IMR-90 (cell line): Measurements from ENCODE around the gene BPGM. TPM values are rescaled to one million over a fixed set of nuclear protein-coding genes. Genes with fewer than 3 reads are reported as not detected.

Source experiments
- ATAC-seq: fragments of 200-7000 bp; cut with Tn5 transposase; 2 replicates; pipeline ENCODE4 v1.9.1; 2020; ENCODE audit warnings: low read depth, mild to moderate bottlenecking, moderate library complexity
- BruUV-seq: library from RNA; stranded (reverse); fragments of 400-500 nt; replicated peaks from 2 replicates; lab custom pipeline; 2021; lab: Mats Ljungman, UMichigan
- CTCF ChIA-PET: fragments of 300-600 bp; formaldehyde crosslinking; extraction: SDS; loops from one replicate; lab custom pipeline; 2021; ENCODE audit warnings: antibody characterized with exemption; lab: Yijun Ruan, JAX
- POLR2A ChIA-PET: fragments of 300-600 bp; sonication (Branson Sonifier 250); formaldehyde crosslinking; loops from one replicate; lab custom pipeline; 2022; ENCODE audit warnings: antibody characterized with exemption; ENCODE audit not compliant: unreplicated experiment; lab: Charles Lee
- DNase-seq: peaks from one replicate; pipeline ENCODE4 v3.0.0; 2013
- H2AFZ ChIP-seq: replicated peaks from 2 replicates; pipeline ENCODE3; 2013; ENCODE audit warnings: low read length, mild to moderate bottlenecking; ENCODE audit not compliant: poor library complexity
- H2AK5ac ChIP-seq: 2 replicates; pipeline ENCODE4 v1.6.1; 2013; ENCODE audit warnings: low read depth, low read length, inconsistent platforms
- H2AK9ac ChIP-seq: replicated peaks from 2 replicates; pipeline ENCODE3; 2013; ENCODE audit warnings: mild to moderate bottlenecking, low read depth, low read length, moderate library complexity; ENCODE audit not compliant: poor library complexity
- H2BK120ac ChIP-seq: 2 replicates; pipeline ENCODE4 v1.6.1; 2013; ENCODE audit warnings: low read depth, low read length, inconsistent platforms
- H2BK15ac ChIP-seq: 3 replicates; pipeline ENCODE4 v1.6.1; 2013; ENCODE audit warnings: low read depth, low read length, inconsistent platforms
- H2BK20ac ChIP-seq: 2 replicates; pipeline ENCODE4 v1.6.1; 2013; ENCODE audit warnings: low read depth, mild to moderate bottlenecking, inconsistent platforms, low read length, moderate library complexity
- H2BK5ac ChIP-seq: 2 replicates; pipeline ENCODE4 v1.6.1; 2013; ENCODE audit warnings: mild to moderate bottlenecking, low read depth, low read length, inconsistent platforms; ENCODE audit not compliant: poor library complexity, severe bottlenecking
- H3K14ac ChIP-seq: replicated peaks from 2 replicates; pipeline ENCODE4 v1.6.1; 2013; ENCODE audit warnings: low read depth, low read length, inconsistent platforms
- H3K18ac ChIP-seq: 2 replicates; pipeline ENCODE4 v1.6.1; 2013; ENCODE audit warnings: low read depth, low read length, control low read depth
- H3K23ac ChIP-seq: 2 replicates; pipeline ENCODE4 v1.6.1; 2013; ENCODE audit warnings: low read depth, low read length, inconsistent platforms
- H3K27ac ChIP-seq: 2 replicates; pipeline ENCODE4 v1.5.1; 2013; ENCODE audit warnings: mild to moderate bottlenecking, control low read depth, low read length; ENCODE audit not compliant: insufficient read depth
- H3K27me3 ChIP-seq: 2 replicates; pipeline ENCODE4 v1.6.1; 2013; ENCODE audit warnings: low read length; ENCODE audit not compliant: control insufficient read depth, insufficient read depth
- H3K36me3 ChIP-seq: 2 replicates; pipeline ENCODE4 v1.6.1; 2013; ENCODE audit warnings: low read length, mixed read lengths; ENCODE audit not compliant: control insufficient read depth, insufficient read depth
- H3K4ac ChIP-seq: 2 replicates; pipeline ENCODE4 v1.6.1; 2013; ENCODE audit warnings: low read depth, low read length, inconsistent platforms
- H3K4me1 ChIP-seq: 2 replicates; pipeline ENCODE4 v1.6.1; 2013; ENCODE audit warnings: low read length, mixed read lengths; ENCODE audit not compliant: control insufficient read depth, insufficient read depth
- H3K4me2 ChIP-seq: 2 replicates; pipeline ENCODE4 v1.6.1; 2013; ENCODE audit warnings: low read depth, mild to moderate bottlenecking, control low read depth, low read length, moderate library complexity
- H3K4me3 ChIP-seq: 2 replicates; pipeline ENCODE4 v1.5.1; 2013; ENCODE audit warnings: low read depth, mild to moderate bottlenecking, control low read depth, low read length, moderate library complexity; ENCODE audit not compliant: insufficient read depth
- H3K56ac ChIP-seq: 2 replicates; pipeline ENCODE4 v1.6.1; 2013; ENCODE audit warnings: low read length, inconsistent platforms; ENCODE audit not compliant: insufficient read depth; ENCODE audit errors: extremely low read depth
- H3K79me1 ChIP-seq, 2 experiments: 2 replicates each; pipeline ENCODE4 v1.6.1; 2013; ENCODE audit warnings: low read length in 2 of 2, inconsistent platforms in 1 of 2, low read depth in 1 of 2
- H3K9ac ChIP-seq: 2 replicates; pipeline ENCODE4 v1.6.1; 2013; ENCODE audit warnings: low read depth, low read length, control low read depth
- H3K9me1 ChIP-seq: 2 replicates; pipeline ENCODE4 v1.6.1; 2013; ENCODE audit warnings: low read length, inconsistent platforms; ENCODE audit not compliant: insufficient read depth
- H3K9me3 ChIP-seq: 2 replicates; pipeline ENCODE4 v1.6.1; 2013; ENCODE audit warnings: low read length; ENCODE audit not compliant: control insufficient read depth, insufficient read depth
- H4K20me1 ChIP-seq: 2 replicates; pipeline ENCODE4 v1.6.1; 2013; ENCODE audit warnings: low read length, inconsistent platforms; ENCODE audit not compliant: insufficient read depth
- H4K5ac ChIP-seq: 2 replicates; pipeline ENCODE4 v1.6.1; 2013; ENCODE audit warnings: mild to moderate bottlenecking, low read depth, low read length, control low read depth
- H4K8ac ChIP-seq, 2 experiments: 2 replicates each; pipeline ENCODE4 v1.6.1; 2013; ENCODE audit warnings: low read depth in 2 of 2, low read length in 2 of 2, control low read depth in 1 of 2, inconsistent platforms in 1 of 2
- H4K91ac ChIP-seq: 2 replicates; pipeline ENCODE4 v1.6.1; 2013; ENCODE audit warnings: low read depth, low read length, inconsistent platforms; ENCODE audit not compliant: insufficient read depth
- BHLHE40 ChIP-seq: fragments of 150-350 bp; IDR thresholded peaks from 2 replicates; pipeline ENCODE4 v1.6.1; 2016; ENCODE audit warnings: mild to moderate bottlenecking, low read depth, low read length
- CEBPB ChIP-seq: IDR thresholded peaks from 2 replicates; pipeline ENCODE4 v1.6.1; 2012; ENCODE audit warnings: low read depth, low read length, improper control_type of control experiment
- MAFK ChIP-seq: IDR thresholded peaks from 2 replicates; pipeline ENCODE4 v1.6.1; 2012; ENCODE audit warnings: low read depth, low read length, improper control_type of control experiment
- POLR2A ChIP-seq: IDR thresholded peaks from 2 replicates; pipeline ENCODE4 v1.6.1; 2012; ENCODE audit warnings: mild to moderate bottlenecking, low read depth, low read length
- RFX5 ChIP-seq: IDR thresholded peaks from 2 replicates; pipeline ENCODE4 v1.8.0; 2012; ENCODE audit warnings: low read depth, mild to moderate bottlenecking, low read length, moderate library complexity
- WGBS, 2 experiments: methylation state at CpG; one replicate each; pipeline versions ENCODE4 v1.1.5 to v1.1.7; 2013; ENCODE audit warnings: missing lambda C conversion rate in 2 of 2; ENCODE audit not compliant: insufficient read length in 1 of 2; ENCODE audit errors: extremely low coverage in 2 of 2; 5-methylcytosine and 5-hydroxymethylcytosine counted together
- dilution Hi-C: fragments of 300-500 bp; cut with HindIII; formaldehyde crosslinking; loops from one replicate; pipeline ENCODE4 v1.14.3; 2018; ENCODE audit warnings: low sequenced_read_pairs; ENCODE audit not compliant: unreplicated experiment
- in situ Hi-C: fragments of 300-500 bp; cut with MboI; formaldehyde crosslinking; loops from 3 replicates; pipeline ENCODE4 v1.14.3; 2019; ENCODE audit warnings: low sequenced_read_pairs, inconsistent platforms, mixed read lengths
- intact Hi-C: fragments of 100-400 bp; cut with micrococcal nuclease; formaldehyde crosslinking; loops from 2 replicates; pipeline ENCODE4 v1.10.0; 2022
- polyA plus RNA-seq, 3 experiments: library from polyadenylated mRNA; depleted of rRNA; stranded (reverse); fragments of >200 nt; gene quantifications; 2 replicates each; pipeline ENCODE4 v1.2.3, GENCODE V29; 2012; ENCODE audit warnings: low replicate concordance in 1 of 3
- total RNA-seq: library from RNA; depleted of rRNA; stranded (reverse); fragments of >200 nt; gene quantifications from 2 replicates; pipeline ENCODE4 v1.2.3, GENCODE V29; 2012
- TF ChIP-seq, protein P1 (sequence below): conservative IDR thresholded peaks from 2 replicates; pipeline ENCODE4 v1.5.1; 2012; ENCODE audit warnings: mild to moderate bottlenecking, low read depth, low read length, improper control_type of control experiment
- TF ChIP-seq, protein P2 (sequence below): fragments of 150-350 bp; IDR thresholded peaks from 2 replicates; pipeline ENCODE4 v1.6.1; 2017; ENCODE audit warnings: mild to moderate bottlenecking, antibody characterized with exemption, low read length, low read depth

BPGM gene
- total and polyA plus RNA-seq, 2 of the 4 experiments (the other 2 are of a cell fraction): 18.8 to 20.0 TPM

DNA sequence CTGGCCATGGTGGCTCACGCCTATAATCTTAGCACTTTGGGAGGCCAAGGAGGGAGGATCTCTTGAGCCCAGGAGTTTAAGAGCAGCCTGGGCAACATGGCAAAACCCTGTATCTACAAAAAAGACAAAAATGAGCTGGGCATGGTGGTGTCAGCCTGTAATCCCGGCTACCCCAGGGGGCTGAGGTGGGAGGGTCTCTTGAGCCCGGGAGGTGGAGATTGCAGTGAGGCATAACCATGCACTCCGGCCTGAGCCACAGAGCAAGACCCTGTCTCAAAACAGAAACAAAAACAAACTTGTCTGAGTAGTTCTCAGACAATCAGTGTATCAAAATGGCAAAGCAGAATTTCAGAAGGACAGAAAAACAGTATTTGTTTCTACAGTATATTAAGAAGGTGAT is 45.2 kb upstream of the BPGM start:
- in situ Hi-C loops: loop anchor here (5.0 kb wide), 1 partner anchor 84 kb away; no protein-coding TSS in a partner anchor

More for the DNA sequence above, 45.2 kb upstream of the BPGM start:
- intact Hi-C loops (no loop called here), dilution Hi-C loops (no loop called here)
- no peak overlapping the region for H2AFZ ChIP-seq
- no peaks in the 10 kb centered on the region; the same call in 1 of the 2 replicates for H3K9me1 ChIP-seq
- H3K4ac ChIP-seq: no peak overlapping the region
- POLR2A ChIA-PET: no interaction called here
- TF ChIP-seq RFX5 (no peak), CEBPB (no peak), BHLHE40 (no peak), MAFK (no peak), POLR2A (no peak)
- TF ChIP-seq, protein P1, sequence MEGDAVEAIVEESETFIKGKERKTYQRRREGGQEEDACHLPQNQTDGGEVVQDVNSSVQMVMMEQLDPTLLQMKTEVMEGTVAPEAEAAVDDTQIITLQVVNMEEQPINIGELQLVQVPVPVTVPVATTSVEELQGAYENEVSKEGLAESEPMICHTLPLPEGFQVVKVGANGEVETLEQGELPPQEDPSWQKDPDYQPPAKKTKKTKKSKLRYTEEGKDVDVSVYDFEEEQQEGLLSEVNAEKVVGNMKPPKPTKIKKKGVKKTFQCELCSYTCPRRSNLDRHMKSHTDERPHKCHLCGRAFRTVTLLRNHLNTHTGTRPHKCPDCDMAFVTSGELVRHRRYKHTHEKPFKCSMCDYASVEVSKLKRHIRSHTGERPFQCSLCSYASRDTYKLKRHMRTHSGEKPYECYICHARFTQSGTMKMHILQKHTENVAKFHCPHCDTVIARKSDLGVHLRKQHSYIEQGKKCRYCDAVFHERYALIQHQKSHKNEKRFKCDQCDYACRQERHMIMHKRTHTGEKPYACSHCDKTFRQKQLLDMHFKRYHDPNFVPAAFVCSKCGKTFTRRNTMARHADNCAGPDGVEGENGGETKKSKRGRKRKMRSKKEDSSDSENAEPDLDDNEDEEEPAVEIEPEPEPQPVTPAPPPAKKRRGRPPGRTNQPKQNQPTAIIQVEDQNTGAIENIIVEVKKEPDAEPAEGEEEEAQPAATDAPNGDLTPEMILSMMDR: no peak
- TF ChIP-seq, protein P2, sequence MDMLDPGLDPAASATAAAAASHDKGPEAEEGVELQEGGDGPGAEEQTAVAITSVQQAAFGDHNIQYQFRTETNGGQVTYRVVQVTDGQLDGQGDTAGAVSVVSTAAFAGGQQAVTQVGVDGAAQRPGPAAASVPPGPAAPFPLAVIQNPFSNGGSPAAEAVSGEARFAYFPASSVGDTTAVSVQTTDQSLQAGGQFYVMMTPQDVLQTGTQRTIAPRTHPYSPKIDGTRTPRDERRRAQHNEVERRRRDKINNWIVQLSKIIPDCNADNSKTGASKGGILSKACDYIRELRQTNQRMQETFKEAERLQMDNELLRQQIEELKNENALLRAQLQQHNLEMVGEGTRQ: no peak
- H3K14ac ChIP-seq: no peak overlapping the region
- H3K27ac ChIP-seq: no peak overlapping the region
- WGBS, 2 experiments: no CpG with 5 or more reads among the region's 4 CpGs
- H2BK20ac ChIP-seq: no peak overlapping the region
- DNase-seq (no peak), ATAC-seq (no peak)
- peaks cover 3% of the 10 kb centered on the region; the same call in 1 of the 2 replicates for H3K4me1 ChIP-seq
- H2BK120ac ChIP-seq: no peak overlapping the region
- H3K18ac ChIP-seq: no peak overlapping the region
- no peak overlapping the region for H4K91ac ChIP-seq
- H2BK5ac ChIP-seq: no peak overlapping the region
- H3K4me3 ChIP-seq: no peak overlapping the region
- no peaks in the 10 kb centered on the region for H3K79me1 ChIP-seq
- no peaks in the 10 kb centered on the region for H3K27me3 ChIP-seq
- CTCF ChIA-PET: no interaction called here
- no peak overlapping the region for H4K8ac ChIP-seq
- H2BK15ac ChIP-seq: no peak overlapping the region
- no peak overlapping the region for H3K9ac ChIP-seq
- no peak overlapping the region for H3K4me2 ChIP-seq
- H4K5ac ChIP-seq: no peak overlapping the region
- no peak overlapping the region for H3K56ac ChIP-seq
- no peak overlapping the region for H2AK5ac ChIP-seq
- no peaks in the 10 kb centered on the region for H3K36me3 ChIP-seq
- H4K20me1 ChIP-seq: no peaks in the 10 kb centered on the region
- no peaks in the 10 kb centered on the region; the same call in 1 of the 2 replicates for H3K9me3 ChIP-seq
- H3K23ac ChIP-seq: no peak overlapping the region
- BruUV-seq: no TSS peak
- no peak overlapping the region for H2AK9ac ChIP-seq
